GM12891 (cell line): ENCODE results near the gene FAM185A.
"Not testable (repeated sequence)": the region's sequence is repeated elsewhere in the genome, so short reads cannot be mapped to it uniquely, and the experiment has no call there.

Experiments used
- DNase-seq: peaks from one replicate; pipeline ENCODE4 v3.0.0; 2011; ENCODE audit warnings: low spot score; ENCODE audit not compliant: insufficient read length
- FAIRE-seq: peaks from 2 replicates; lab custom pipeline; 2011; peaks lifted over from hg19 to GRCh38; lab: Jason Lieb, UNC
- PAX5 ChIP-seq: IDR thresholded peaks from 2 replicates; pipeline ENCODE4 v1.6.1; 2011; ENCODE audit warnings: low read length, moderate library complexity, mild to moderate bottlenecking; ENCODE audit not compliant: insufficient read depth, severe bottlenecking
- POLR2A ChIP-seq: IDR thresholded peaks from 2 replicates; pipeline ENCODE4 v1.6.1; 2011; ENCODE audit warnings: low read depth, low read length, control low read depth
- POLR2AphosphoS5 ChIP-seq: IDR thresholded peaks from 2 replicates; pipeline ENCODE4 v1.6.1; 2011; ENCODE audit warnings: low read depth, low read length, control low read depth
- POU2F2 ChIP-seq: IDR thresholded peaks from 2 replicates; pipeline ENCODE4 v1.6.1; 2011; ENCODE audit warnings: low read depth, mild to moderate bottlenecking, control low read depth, low read length, moderate library complexity
- SPI1 ChIP-seq: IDR thresholded peaks from 2 replicates; pipeline ENCODE4 v1.6.1; 2011; ENCODE audit warnings: low read depth, low read length, control low read depth
- TAF1 ChIP-seq: IDR thresholded peaks from 2 replicates; pipeline ENCODE4 v1.6.1; 2011; ENCODE audit warnings: low read depth, low read length, control low read depth

The FAM185A gene

DNA sequence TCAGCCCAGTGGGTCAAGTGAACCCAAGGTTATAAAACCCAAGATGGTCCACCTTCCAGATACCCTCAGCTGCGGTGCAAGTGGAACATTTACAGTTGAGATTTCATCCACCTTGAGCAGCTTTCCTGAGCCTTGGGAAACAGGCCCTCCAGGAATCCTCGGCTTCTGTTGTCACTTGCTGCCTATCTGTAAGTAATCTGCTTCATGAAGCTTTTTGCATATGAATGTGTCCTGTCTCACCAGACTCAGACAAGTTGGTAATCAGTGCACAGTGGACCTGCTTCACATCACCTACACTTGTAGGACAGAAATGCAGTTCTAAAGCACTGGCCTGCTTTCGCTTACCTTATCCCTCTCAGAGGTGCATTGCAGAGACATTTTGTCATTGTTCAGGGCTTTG is 80.3 kb downstream of the FAM185A start:
- DNase-seq (no peak), FAIRE-seq (no peak)
- TF ChIP-seq SPI1 (no peak), TAF1 (no peak), PAX5 (no peak), POLR2A (no peak), POU2F2 (no peak), POLR2AphosphoS5 (no peak)

DNA sequence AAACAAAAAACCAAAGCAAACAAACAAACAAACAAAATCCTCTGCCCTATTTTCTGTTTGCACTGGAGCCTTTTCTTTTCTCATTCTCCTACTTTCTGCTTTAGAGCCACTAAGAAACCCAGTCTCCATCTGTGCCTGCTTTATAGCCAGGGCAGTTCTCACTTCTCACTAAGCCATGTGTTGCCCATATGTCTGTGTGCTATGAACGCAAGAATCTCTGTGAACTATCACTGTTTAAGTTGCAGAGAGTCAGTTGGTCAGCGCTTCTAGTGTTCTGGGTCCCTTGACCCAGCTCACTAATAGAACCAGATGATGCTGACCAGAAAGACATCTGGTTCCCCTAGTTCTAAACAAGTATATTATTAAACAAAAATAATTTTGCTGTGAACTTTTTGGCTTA is 81.4 kb downstream of the FAM185A start:
- FAIRE-seq (no peak), DNase-seq (no peak)
- TF ChIP-seq POLR2AphosphoS5: no peak
- no peak for TF ChIP-seq TAF1
- TF ChIP-seq POU2F2: no peak
- no peak for TF ChIP-seq PAX5
- TF ChIP-seq SPI1: no peak
- no peak for TF ChIP-seq POLR2A

DNA sequence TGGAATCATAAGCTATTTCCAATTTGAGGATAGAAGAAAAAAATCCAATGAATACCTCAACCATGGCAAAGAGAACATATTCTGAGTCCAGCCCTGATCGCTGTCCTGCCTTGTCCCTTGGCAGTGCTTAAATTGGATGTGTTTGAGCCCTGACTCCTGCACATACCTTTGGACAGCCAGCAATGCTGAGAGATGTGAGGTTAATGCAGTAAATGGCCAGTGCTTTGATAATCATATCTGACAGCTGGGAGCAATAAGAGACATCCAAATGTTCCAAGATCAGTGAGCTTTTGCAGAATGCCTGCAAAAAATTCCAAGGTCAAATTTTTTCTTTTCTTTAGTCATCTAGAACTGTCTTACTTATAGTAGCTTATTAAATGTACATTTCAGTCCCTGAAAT is 83.9 kb downstream of the FAM185A start:
- TF ChIP-seq PAX5 (no peak), POLR2AphosphoS5 (no peak), TAF1 (no peak), POLR2A (no peak), SPI1 (no peak)
- DNase-seq (no peak), FAIRE-seq (no peak)

DNA sequence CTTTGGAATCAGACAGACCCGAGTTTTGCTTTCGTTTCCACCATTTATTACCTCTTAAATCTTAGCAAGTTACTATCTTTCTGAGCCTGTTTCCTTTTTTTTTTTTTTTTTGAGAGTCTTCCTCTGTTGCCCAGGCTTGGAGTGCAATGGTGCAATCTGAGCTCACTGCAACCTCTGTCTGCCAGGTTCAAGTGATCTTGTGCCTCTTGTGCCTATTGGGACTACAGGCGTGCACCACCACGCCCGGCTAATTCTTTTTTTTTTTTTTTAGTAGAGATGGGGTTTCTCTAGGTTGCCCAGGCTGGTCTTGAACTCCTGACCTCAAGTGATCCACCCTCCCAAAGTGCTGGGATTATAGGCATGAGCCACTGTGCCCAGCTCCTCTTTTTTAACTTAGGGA is 84.5 kb downstream of the FAM185A start:
- DNase-seq: no peak
- FAIRE-seq: no peak
- no peak for TF ChIP-seq TAF1
- TF ChIP-seq SPI1: no peak
- TF ChIP-seq POU2F2: no peak
- TF ChIP-seq PAX5: no peak
- TF ChIP-seq POLR2A: no peak

DNA sequence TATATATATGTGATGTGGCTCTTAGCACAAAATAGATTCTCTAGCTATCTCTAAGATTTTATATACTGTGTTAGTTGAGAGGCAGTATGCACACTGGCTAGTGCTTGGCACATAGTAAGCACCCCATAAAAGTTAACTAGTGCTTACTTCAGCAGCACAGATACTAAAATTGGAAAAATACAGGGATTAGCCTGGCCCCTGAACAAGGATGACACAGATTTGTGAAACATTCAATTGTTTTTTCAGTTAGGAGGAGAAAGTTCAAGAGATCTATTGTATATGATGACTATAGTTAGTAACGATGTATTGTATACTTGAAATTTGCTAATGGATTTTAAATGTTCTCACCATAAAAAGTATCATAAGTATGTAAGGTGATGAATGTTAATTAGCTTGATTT is 85.7 kb downstream of the FAM185A start:
- DNase-seq: no peak
- no peak for FAIRE-seq
- TF ChIP-seq POLR2AphosphoS5 (no peak), PAX5 (no peak), SPI1 (no peak)

DNA sequence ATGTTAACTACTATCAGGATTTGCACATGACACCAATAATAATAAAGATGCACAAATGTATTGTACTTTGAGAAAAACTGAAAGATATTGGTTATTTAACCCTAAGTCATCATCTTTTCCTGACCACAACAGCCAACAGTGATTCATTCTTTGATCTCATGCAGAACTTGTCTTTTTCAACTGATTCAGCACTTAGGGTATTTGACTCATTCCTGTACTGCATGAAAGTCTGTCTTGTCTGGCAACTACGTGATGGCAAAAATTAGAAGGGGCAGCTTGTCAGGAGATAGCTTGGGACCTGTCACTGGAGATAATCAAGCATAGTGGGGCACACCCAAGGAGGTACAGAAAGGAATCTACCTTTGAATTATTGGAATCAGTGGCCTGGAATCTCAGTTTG is 86.2 kb downstream of the FAM185A start:
- FAIRE-seq: peak; percentile 87
- peak; percentile 18 for DNase-seq
- TF ChIP-seq POLR2AphosphoS5 (no peak), TAF1 (no peak), PAX5 (no peak), SPI1 (no peak), POU2F2 (no peak; the same call in 1 of the 2 replicates), POLR2A (no peak)

DNA sequence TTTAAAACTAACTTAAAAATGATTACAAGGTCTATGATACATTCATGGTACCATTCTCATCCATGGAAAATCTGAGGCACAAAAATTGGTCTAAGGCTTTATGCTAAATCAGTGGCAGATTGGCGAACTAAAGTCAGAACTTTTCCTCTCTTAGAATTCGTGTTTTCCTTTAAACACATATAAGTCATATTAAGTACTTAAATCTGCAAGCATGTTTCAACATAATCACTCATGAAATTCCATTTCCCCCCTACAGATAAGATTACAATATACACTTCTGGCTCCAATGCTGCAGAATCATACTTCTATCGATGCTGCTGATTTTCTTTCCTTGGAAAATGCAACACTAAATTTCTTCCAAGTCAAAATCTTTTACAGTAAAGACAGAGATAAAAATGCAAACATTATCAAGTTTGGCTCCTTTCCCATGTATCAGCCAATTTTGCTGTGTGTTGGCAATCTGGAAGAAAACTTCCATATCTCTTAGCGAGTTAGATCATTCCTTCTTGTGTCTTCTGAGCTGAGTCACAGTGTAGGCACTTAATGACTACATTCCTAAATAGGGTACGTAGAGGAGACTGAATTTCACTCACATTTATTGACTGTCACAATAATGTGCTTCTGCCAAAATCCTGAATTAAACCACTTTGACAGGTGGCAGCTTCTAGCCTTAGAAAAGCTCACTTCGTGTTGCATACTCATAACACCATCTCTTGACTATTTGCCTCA is 87.6 kb downstream of the FAM185A start:
- no peak for TF ChIP-seq TAF1
- no peak for TF ChIP-seq PAX5
- TF ChIP-seq POLR2AphosphoS5: no peak
- no peak for TF ChIP-seq SPI1
- no peak for TF ChIP-seq POLR2A
- no peak for TF ChIP-seq POU2F2
- no peak for FAIRE-seq
- DNase-seq: no peak

DNA sequence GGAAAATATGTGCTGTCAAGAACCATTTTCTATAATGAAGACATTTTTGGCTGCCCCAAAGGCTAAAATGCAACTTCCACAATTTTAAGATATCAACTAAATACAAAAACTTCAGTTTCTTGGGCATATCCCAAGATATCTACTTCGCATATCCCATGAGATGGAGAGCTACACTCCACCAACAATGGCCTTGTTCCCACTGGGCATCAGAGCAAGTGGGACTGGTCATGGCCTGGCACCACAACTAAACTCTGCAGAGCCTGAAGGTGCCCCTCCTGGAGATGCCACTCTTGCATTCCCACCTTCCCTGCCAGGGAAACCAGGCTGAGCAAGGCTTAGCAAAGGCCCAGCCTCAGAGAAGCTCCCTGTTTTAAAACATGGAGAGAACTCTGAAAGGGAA is 88.2 kb downstream of the FAM185A start:
- TF ChIP-seq POLR2A: no peak
- no peak for TF ChIP-seq TAF1
- TF ChIP-seq POU2F2: no peak
- no peak for TF ChIP-seq SPI1
- TF ChIP-seq POLR2AphosphoS5: no peak
- no peak for TF ChIP-seq PAX5
- DNase-seq: no peak
- no peak for FAIRE-seq

DNA sequence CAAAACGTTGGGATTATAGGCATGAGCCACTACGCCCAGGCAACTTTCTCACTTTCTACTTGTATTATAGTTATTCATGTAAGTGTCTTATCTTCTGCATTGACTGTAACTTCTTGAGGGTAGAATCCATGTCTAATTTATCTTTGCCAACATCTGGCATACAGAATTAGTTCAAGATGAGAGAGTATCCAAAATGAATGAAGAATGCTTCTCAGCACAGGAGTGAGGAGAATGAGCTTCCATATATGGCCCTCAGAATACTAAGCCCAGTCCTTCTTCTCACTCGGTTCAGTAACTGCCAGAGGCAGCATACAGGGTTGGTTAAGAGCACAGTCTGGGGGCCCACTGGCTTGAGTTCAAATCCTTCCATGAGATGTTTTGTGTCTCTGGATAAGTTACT is 89.0 kb downstream of the FAM185A start:
- TF ChIP-seq SPI1: no peak
- TF ChIP-seq POU2F2: no peak
- no peak for TF ChIP-seq TAF1
- TF ChIP-seq PAX5: no peak
- no peak for TF ChIP-seq POLR2AphosphoS5
- FAIRE-seq (no peak), DNase-seq (no peak)

DNA sequence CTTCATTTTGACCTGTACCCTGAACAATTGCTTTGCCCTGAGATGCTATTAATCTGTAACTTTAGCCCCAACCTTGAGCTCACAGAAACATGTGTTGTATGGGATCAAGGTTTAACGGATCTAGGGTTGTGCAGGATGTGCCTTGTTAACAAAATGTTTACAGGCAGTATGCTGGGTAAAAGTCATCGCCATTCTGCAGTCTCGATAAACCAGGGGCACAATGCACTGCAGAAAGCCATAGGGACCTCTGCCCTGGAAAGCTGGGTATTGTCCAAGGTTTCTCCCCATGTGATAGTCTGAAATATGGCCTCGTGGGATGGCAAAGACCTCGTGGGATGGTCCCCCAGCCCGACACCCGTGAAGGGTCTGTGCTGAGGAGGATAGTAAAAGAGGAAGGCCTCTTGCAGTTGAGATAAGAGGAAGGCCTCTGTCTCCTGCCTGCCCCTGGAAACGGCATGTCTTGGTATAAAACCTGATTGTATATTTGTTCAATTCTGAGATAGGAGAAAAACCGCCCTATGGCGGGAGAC is 89.8 kb downstream of the FAM185A start:
- DNase-seq, FAIRE-seq: not testable (repeated sequence)
